MM.1S (cell line): ENCODE measurements around the gene ARTN.

Experiments
- EZH2 ChIP-seq: fragments of 300-600 bp; sonication (generic); optimal IDR thresholded peaks from 2 replicates; pipeline ENCODE3; 2017; ENCODE audit warnings: low read depth, mild to moderate bottlenecking, antibody characterized with exemption, low read length, mixed read lengths
- EZH2phosphoT487 ChIP-seq: fragments of 300-600 bp; sonication (generic); IDR thresholded peaks from 2 replicates; pipeline ENCODE4 v1.6.1; 2018; ENCODE audit warnings: antibody characterized with exemption, low read length
- TF ChIP-seq, protein P1 (sequence below): fragments of 300-600 bp; sonication (generic); IDR thresholded peaks from 2 replicates; pipeline ENCODE4 v1.5.1; 2016; ENCODE audit warnings: antibody characterized with exemption, low read length, mixed read lengths

GRCh38 chr1:43953361-43953760 is 19.8 kb downstream of the ARTN start:
- TF ChIP-seq, protein P1, sequence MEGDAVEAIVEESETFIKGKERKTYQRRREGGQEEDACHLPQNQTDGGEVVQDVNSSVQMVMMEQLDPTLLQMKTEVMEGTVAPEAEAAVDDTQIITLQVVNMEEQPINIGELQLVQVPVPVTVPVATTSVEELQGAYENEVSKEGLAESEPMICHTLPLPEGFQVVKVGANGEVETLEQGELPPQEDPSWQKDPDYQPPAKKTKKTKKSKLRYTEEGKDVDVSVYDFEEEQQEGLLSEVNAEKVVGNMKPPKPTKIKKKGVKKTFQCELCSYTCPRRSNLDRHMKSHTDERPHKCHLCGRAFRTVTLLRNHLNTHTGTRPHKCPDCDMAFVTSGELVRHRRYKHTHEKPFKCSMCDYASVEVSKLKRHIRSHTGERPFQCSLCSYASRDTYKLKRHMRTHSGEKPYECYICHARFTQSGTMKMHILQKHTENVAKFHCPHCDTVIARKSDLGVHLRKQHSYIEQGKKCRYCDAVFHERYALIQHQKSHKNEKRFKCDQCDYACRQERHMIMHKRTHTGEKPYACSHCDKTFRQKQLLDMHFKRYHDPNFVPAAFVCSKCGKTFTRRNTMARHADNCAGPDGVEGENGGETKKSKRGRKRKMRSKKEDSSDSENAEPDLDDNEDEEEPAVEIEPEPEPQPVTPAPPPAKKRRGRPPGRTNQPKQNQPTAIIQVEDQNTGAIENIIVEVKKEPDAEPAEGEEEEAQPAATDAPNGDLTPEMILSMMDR, result no peak
- TF ChIP-seq EZH2, result no peak
- no peak for TF ChIP-seq EZH2phosphoT487
